Activated CD4-positive, alpha-beta T cell treated with anti-CD3 and anti-CD28 coated beads, Interleukin-10, Interleukin-2, amounts not matched to agents 100 ng/mL and 50 ng/mL, durations not matched to agents 16 hours and 8 hours (primary cell): ENCODE results near the gene ABCB6.
"Not testable (repeated sequence)": the region's sequence is repeated elsewhere in the genome, so short reads cannot be mapped to it uniquely, and the experiment has no call there.

ENCODE experiments used
- DNase-seq: peaks from one replicate; pipeline ENCODE4 v3.0.0-alpha.2; 2020

The ABCB6 gene

DNA sequence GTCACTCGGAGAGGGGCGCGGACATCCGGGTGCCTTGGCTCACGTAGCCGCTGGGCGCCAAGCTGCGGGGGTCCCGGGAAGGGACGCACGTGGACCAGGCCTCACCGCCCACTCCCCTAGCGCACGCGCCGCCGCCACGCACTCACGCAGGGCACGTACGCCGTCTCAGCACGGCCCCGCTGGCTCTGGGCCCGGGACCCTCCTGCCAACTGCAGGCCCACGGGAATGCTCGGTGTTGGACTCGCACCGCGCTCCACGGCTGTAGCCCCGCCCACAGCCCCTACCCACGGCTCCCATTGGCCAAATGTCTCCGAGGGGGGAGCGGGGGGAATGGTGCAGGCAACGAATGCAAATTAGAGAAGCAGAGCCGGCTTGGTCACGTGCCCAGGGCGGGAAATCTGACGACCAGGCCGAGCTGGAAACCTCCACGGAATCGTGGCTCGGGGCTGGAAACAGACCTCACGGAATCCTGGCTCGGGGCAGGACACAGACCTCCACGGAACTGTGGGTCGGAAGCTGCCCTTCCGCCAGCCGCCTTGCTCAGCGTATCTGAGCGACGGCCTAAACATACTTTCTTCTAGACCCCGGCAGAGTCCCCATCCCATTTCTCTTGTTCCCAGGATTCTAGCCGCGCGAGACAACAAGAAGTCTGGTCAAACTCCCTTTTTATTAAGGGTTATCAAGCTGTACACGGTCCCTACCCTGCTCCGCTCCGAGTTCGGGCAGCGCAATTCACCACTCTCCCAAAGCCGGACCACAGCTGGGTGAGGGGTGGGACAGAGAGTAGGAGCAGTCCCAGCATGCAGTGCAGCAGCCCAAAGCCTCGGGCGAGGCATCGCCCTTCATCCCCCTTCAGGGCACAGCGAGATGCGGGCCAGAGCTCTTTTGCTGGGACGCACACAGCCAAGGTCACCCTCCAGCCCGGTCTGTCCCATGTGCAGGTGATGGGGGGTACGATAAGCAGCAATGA is at the start of gene ABCB6:
Gene ABCB6, minus strand, starts transcription at position 227 of the 970 bp plus-strand sequence. CDS start 285 bp downstream, outside the sequence.
- peak; percentile 93 for DNase-seq

DNA sequence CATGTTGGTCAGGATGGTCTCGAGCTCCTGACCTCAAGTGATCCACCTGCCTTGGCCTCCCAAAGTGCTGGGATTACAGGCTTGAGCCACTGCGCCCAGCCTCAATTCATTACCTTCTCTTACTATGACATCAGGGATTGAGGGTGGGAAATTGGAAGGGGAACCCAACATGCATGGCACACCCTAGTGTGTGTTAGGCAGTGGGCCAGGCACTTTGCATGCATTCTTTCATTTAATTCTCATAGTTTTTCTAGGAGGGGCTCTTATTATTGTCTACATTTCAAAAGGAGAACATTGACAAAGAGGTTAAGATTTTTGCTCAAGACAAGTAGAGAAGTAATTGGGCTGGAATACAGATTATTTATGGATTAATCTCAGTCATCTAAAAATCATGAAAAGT is 49.5 kb upstream of the ABCB6 start:
- DNase-seq = no peak

DNA sequence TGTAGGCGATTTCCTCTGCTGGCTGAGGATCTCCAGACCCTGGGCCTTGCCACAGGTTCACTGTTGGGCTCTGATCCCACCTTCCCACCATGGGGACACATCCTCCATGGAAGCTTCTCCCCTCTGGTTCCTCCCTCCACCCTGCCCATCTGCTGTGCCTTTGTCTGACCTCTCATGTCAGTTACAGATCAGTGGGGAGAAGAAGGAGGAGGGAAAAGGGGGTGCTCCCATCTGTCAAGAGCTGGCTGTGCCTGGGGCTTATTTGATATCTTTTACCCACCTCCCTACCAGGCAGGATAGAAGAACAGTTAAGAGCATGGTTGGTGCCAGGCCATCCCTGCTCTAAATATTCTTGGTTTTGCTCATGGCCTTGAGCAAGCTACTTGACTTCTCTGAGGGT is 48.1 kb upstream of the ABCB6 start:
- no peak for DNase-seq

DNA sequence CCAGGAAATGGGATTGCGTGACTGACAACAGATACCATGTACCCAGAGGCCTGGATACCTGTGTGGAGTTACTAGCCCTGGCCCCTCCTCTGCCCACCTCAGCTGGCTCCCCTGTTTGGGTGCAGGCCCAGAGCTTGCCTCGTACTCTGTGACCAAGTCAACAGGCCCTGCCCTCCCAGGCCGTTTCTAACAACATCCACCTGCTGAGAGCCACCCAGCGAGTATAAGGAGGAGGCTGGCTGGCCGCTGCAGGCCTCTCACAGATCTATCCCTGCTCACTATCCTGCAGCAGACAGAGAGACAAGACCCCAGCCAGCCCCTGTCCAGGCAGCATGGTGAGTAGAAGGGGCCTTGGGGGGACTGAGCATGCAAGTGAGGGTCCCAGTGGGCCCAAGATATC is 47.5 kb upstream of the ABCB6 start:
- no peak for DNase-seq

DNA sequence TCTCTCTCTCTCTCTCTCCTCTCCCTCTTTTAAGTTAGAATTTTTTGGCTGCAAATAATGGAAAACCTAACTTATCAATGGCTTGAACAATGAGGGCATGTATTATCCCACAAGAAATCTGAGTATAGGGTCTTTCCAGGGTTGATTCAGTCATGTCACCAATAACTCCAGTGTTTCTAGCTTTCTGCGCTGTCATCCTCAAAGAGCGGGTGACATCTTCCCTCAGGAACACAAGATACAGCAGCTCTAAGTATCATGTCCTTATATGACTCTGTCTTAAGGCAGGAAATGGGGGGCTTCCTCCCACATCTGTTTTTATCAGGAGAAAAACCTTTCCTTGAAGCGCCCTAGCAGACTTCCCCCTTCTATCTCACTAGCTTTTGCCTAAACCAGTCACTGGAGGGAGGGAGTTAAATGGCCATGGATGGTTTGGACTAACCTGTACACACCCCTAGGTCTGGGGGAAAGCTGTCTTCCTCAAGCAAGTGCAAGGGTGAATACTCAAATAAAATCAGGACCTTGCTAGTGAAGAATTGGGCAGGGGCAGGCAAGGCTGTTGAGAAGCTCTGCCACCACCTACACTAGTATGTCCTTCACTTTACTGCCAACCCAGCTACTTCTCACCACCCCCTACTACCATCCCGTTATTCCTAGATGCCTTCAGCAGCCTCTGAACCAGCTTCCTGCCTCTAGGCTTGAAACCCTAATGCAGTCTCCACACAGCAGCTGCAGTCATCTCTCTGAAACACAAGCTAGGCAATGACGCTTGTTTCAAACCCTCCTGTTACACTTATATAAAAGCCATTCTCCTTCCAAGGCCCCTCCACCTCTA is 42.5 kb upstream of the ABCB6 start:
- no peak for DNase-seq

DNA sequence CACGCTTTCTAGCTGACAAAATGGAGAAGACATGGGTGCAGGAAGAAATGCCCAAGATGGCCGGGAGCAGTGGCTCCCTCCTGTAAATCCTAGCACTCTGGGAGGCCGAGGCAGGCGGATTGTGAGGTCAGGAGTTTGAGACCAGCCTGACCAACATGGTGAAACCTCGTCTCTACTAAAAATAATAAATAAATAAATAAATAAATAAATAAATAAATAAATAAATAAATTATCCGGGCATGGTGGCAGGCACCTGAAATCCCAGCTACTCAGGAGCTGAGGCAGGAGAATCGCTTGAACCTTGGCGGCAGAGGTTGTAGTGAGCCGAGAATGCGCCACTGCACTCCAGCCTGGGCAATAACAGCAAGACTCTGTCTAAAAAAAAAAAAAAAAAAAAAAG is 40.2 kb upstream of the ABCB6 start:
- not testable (repeated sequence) for DNase-seq

DNA sequence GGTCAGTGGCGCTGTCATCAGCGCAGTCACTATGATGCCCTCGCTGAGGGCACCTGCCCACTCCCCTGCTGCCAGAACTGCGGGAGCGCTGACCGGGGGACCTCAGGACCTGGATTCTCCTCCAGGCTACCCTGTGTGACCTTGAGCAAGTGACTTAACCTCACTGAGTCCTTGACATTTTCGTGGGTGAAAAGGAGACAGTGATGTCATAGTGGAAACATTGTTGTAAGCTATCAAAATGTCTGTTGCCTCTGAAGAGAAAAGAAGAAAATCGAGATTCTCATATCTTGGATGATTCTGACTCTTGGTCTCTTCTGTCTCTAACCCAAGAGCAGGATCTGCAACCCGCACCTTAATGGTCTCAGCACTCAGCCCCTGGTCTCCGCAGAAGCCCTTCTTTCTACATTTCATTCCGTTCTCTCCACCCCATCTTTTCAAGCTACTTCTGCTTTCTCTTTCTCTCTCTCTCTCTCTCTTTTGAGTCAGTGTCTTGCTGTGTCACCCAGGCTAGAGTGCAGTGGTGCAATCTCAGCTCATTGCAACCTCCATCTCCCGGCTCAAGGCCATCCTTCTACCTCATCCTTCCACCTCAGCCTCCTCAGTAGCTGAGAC is 35.9 kb upstream of the ABCB6 start:
- peak; percentile 68 for DNase-seq

DNA sequence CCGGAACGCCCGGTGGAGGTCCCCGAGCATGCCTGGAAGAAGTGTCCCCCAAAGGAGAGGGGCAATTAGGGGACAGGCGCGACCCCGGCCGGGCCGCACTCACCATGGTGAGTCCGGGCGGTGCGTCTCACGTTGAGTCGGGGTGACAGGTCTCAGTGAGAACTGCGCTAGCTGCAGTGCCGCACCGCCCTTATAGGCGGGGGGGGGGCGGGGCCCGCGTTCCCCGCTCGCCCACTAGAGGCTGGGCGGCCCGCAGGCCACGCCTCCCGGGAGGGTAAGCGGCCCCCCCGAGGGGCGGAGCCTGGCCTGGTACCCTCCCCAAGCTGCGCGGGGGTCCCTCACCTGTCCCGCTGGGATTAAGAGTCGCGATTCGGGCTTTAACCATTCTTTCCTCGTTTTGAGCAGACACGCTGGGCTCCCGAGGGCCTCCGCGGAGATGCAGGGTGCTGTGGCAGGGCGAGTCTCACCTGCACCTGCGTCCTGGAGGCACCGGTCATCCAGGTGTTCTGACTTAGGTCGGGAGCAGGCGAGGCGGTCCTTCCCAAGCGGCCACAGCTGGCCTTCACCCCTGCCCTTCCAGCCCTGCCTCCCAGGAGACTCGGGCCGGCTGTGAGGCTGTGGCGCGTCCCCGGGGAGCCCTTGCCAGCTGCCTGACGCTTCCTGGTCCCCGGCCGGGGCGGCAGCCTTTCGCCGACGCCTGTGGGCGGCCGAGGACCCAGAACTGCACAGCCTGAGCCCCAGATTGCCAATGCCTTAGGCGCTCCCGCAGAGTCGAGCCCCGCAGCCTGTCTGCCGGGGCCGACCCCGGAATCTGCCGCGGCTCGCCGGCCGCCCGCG is 35.2 kb upstream of the ABCB6 start, which contains the start of gene TUBA4A:
Gene TUBA4A, minus strand, starts transcription at position 166 of the 837 bp plus-strand sequence. Its CDS starts 60 bp downstream, at position 106.
- peak; percentile 93 for DNase-seq

DNA sequence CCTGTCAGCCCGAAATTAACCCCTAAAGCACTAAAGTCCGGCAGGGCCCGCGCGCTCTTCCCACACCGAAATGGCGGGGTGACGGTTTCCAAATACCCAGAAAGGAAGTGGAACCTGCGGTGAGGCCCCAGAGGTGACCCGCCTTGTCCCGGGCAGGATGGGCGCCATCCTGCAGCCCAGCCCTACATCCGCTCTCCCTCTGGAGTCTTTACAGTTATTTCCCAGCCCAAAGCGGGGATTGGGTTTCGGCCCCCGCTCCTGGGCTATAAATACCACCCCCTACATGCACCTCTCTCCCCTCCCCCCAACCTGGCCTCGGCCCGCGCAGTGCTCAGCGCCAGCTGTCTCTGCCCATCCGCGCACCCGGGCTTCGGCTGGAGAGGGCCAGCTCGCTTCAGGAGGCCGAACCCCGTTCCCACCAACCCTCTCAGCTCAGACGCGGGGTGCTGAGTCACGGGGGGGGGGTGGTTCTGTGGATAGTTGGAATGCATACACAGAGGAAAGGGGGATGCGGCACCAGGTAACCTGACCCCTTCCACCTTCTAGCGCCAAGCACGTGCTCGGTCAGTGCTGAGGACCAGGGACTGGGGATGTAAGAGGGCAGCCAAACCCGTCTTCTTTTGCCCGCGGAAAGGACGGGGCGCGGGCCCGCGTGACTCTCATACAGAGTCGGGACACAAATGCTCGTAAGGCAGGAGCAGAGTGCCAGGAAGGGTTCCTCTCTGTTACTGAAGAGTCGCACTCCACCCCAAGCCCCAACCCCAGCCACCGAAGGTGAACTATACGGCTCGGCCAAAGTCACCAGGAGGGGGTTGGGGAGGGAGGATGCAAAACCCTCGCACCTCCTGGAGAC is 34.4 kb upstream of the ABCB6 start, which contains the start of gene TUBA4B:
Gene TUBA4B, plus strand, starts transcription at position 344 of the 853 bp plus-strand sequence. Its CDS starts 165 bp downstream, at position 509.
- DNase-seq = peak; percentile 78

DNA sequence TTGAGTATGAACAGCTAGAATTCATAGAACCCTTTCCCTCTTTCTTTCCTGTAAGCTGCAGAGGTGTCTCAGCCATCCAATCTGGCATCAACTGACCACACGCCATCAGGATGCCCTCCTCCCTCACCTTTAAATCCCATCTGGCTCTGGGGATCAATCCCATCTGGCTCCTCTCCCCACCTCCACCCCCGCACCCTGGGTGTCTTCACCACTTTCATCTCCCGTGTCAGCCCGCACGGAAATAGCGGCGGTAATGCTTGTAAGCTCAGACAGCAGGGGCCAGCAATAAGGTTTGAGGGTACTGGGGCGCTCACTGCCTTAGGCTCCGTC is 33.8 kb upstream of the ABCB6 start:
- no peak for DNase-seq

DNA sequence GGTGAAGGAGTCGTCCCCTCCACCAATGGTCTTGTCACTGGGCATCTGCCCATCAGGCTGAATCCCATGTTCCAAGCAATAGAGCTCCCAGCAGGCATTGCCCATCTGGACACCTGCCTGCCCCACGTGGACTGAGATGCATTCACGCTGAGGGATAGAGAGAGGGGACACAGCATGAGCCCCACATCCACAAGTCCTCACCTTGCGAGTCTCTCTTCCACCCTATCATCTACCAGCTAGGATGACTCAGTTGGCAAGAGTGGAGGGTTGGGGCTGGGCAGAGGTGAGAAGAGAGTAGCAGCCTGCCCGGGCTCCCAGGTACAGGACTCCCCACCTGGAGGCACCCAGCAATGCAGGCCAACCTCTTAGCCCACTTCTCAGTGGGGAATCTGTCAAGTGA is 33.3 kb upstream of the ABCB6 start:
- DNase-seq = peak; percentile 55

DNA sequence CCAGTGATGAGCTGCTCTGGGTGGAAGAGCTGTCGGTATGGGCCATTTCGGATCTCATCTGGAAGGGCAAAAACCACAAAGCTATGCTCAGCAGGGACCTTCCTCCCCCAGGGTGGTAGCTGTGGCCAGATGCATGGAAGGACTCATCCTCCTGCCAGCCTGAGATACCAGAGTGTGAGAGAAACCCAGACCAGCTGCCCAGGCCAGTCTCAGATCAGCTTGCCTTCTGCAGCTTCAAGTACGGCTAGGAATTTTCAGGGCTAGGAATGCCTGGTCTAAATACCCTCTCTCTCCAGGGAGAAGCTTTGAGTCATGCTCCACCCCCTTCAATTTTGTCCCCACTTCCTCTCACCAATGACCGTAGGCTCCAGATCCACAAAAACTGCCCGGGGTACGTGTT is 32.9 kb upstream of the ABCB6 start:
- DNase-seq = no peak

DNA sequence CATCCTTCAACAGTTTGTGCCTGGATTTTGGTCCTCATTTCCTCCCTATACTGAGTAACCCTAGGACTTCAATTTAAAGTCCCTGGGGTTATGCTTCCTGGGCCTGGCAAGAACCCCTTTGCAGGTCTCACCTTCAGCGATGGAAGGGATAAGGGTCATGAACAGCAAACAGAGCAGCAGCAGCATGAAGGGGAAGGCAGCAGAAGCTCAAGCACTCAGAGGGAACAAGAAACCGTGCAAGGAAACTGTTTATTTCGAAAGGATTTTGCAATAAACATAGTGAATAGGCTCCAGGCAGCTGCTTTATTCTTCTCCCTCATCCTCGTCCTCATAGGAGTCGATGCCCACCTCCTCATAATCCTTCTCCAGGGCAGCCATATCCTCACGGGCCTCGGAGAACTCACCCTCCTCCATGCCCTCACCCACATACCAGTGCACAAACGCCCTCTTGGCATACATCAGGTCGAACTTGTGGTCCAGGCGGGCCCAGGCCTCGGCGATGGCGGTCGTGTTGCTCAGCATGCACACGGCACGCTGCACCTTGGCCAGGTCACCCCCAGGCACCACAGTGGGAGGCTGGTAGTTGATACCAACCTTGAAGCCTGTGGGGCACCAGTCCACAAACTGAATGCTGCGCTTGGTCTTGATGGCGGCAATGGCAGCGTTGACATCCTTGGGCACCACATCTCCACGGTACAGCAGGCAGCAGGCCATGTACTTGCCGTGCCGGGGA is 31.5 kb upstream of the ABCB6 start:
- no peak for DNase-seq

DNA sequence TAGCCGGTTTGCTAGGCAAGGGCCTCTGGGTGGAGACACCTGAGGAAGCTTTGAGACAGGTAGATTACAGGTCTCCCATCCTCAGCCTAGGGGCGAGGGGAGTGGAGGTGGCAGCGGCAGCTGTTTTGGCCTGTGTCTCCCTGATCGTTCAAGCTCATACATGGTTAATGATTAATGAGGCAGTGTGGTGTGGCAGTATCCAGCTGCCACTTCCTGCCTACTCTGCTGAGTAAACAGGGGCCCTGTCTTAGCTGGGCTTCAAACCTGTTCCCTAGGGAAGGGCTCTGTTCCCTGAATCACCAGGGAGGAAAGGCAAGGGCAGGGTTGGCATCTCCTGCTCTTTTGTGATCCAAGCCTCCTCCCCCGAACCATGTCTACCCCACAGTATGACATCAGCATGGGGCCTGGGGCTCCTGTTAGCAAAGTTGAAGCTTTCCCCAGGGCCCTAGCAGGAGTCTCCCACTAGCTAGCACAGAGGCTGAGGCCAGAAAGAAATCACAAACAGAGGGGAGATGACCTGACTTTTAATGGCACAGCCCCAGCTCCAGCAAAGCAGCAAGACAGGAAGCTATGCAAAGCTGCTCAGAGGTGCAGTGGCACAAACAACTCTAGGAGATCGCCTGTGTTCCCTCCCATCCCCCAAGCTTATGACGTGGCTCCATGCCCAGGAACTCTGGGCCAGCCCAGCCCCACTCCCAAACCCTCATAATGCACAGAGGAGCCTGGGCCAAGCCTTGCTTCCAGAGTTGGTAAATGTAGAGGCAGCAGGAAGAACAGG is 30.6 kb upstream of the ABCB6 start:
- DNase-seq = peak; percentile 72

DNA sequence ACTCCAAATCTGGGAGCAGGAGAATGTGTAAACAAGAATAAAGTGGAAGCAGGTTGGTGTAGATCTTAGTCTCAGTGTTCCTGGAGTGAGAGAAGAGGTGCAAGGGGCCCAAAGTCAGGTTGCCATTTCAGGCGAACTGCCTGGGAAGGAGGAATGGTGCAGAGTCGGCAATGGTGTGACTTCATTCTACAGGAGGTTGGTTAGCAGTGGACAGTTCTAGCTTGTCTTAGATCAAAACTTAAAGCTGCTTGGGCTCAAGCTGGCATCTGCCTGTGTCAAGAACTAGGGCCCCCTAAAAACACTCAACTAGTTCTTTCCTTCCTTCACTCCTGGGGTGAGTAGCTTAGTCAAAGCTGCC is 30.1 kb upstream of the ABCB6 start:
- DNase-seq = no peak

DNA sequence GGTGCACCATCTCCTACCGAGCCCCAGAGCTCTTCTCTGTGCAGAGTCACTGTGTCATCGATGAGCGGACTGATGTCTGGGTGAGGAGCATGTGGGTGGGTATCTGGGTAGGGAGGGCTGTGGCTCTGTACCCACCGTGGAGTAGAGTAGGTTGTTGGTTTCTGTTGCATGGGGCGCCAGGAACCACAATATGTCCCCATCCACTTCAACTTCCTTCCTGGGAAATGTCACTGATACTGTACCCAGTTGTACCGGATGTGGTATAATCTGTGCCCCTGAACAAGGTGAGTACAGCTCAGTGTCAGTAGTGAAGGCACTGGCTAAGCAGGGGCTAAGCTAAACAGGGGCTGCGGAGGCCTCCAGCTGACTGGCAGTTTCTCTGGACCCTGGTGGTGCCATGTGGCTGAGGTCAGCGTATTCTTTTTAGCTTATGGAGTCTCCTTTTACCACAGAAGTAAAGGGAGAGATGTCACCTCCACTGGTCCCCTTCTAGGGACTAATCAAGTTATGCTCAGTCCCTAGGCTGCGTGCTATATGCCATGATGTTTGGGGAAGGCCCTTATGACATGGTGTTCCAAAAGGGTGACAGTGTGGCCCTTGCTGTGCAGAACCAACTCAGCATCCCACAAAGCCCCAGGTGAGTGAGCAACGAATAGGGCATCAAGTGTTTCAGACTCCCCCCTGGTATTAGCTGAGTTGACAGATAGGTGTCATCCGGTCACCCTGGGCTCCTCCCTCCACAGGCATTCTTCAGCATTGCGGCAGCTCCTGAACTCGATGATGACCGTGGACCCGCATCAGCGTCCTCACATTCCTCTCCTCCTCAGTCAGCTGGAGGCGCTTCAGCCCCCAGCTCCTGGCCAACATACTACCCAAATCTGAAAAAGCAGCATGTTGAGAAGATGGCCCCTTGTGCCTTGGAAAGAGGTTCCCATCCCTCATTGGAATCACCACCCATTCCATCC is 29.2 kb upstream of the ABCB6 start:
- DNase-seq = peak; percentile 85

DNA sequence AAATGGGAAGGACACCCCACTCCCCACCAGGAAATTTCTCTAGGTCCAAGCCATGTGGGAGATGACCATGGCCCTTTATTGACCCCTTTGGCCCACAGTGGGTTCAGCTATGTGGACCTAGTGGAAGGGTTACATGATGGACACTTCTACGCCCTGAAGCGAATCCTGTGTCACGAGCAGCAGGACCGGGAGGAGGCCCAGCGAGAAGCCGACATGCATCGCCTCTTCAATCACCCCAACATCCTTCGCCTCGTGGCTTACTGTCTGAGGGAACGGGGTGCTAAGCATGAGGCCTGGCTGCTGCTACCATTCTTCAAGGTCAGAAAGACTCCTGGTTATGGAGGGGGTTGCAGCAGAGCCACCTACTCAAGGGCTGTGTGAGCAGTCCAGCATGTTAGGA is 27.8 kb upstream of the ABCB6 start:
- no peak for DNase-seq

DNA sequence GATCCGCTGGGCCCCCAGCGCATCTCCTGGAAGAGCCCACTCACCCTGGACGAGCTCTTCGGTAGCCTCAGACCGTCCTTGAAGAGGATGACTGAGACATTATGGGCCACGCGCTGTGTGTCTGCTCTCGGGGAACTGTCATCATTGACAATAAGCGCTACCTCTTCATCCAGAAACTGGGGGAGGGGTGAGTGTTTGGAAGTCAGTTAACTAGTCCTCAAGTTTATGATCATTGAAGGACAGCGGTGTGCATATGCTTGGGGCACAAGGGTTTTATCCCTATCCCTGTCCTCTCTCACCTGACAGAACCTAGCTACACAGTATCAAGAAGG is 27.1 kb upstream of the ABCB6 start:
- peak; percentile 39 for DNase-seq
